GM23338 (cell line): Measurements from ENCODE around the gene WNT4. TPM values are rescaled to one million over a fixed set of nuclear protein-coding genes. Genes with fewer than 3 reads are reported as not detected.

Experiments
- ATAC-seq: fragments of 200-7000 bp; cut with Tn5 transposase; 3 replicates; pipeline ENCODE4 v1.9.1; 2020
- DNase-seq: peaks from one replicate; pipeline ENCODE4 v3.0.0-alpha.2; 2015; ENCODE audit warnings: low spot score
- H2AFZ ChIP-seq: fragments of 200-600 bp; sonication (generic); 2 replicates; pipeline ENCODE4 v1.8.0; 2016; ENCODE audit warnings: antibody characterized with exemption, mild to moderate bottlenecking, moderate library complexity
- H3F3A ChIP-seq: fragments of 200-600 bp; sonication (generic); replicated peaks from 2 replicates; pipeline ENCODE4 v1.8.0; 2017; ENCODE audit warnings: antibody characterized with exemption, mixed run types, low read depth
- H3K27ac ChIP-seq: fragments of 200-600 bp; sonication (generic); 2 replicates; pipeline ENCODE4 v1.6.1; 2016; ENCODE audit warnings: low read depth
- H3K27me3 ChIP-seq: fragments of 200-600 bp; sonication (generic); 2 replicates; pipeline ENCODE4 v1.8.0; 2016; ENCODE audit warnings: mild to moderate bottlenecking, mixed run types, moderate library complexity; ENCODE audit not compliant: insufficient read depth
- H3K36me3 ChIP-seq: fragments of 200-600 bp; sonication (generic); 2 replicates; pipeline ENCODE4 v1.8.0; 2016; ENCODE audit warnings: mild to moderate bottlenecking; ENCODE audit not compliant: insufficient read depth
- H3K4me1 ChIP-seq: fragments of 200-600 bp; sonication (generic); 2 replicates; pipeline ENCODE4 v1.8.0; 2016; ENCODE audit warnings: mild to moderate bottlenecking, moderate library complexity; ENCODE audit not compliant: insufficient read depth
- H3K4me2 ChIP-seq: fragments of 200-600 bp; sonication (generic); 2 replicates; pipeline ENCODE4 v1.7.1; 2017; ENCODE audit warnings: mixed run types
- H3K4me3 ChIP-seq: fragments of 200-600 bp; sonication (generic); 2 replicates; pipeline ENCODE4 v1.6.1; 2016; ENCODE audit warnings: mixed run types
- H3K79me2 ChIP-seq: fragments of 200-600 bp; sonication (generic); replicated peaks from 2 replicates; pipeline ENCODE4 v1.8.0; 2017; ENCODE audit warnings: mild to moderate bottlenecking; ENCODE audit not compliant: insufficient read depth
- H3K9me2 ChIP-seq: fragments of 200-600 bp; sonication (generic); 2 replicates; pipeline ENCODE4 v1.8.0; 2017; ENCODE audit not compliant: insufficient read depth
- H4K20me1 ChIP-seq: fragments of 200-600 bp; sonication (generic); replicated peaks from 2 replicates; pipeline ENCODE4 v1.8.0; 2017; ENCODE audit warnings: mild to moderate bottlenecking; ENCODE audit not compliant: insufficient read depth
- H3K27ac Mint-ChIP-seq: 2 replicates; pipeline ENCODE4 v1.8.0; 2020; ENCODE audit warnings: inconsistent platforms, mild to moderate bottlenecking, moderate library complexity, mixed read lengths
- H3K27me3 Mint-ChIP-seq: 3 replicates; pipeline ENCODE4 v1.8.0; 2022; ENCODE audit warnings: low read depth, mild to moderate bottlenecking, moderate library complexity, mixed read lengths, inconsistent platforms; ENCODE audit not compliant: insufficient read depth, poor library complexity
- H3K36me3 Mint-ChIP-seq: 3 replicates; pipeline ENCODE4 v1.8.0; 2021; ENCODE audit warnings: low read depth, mild to moderate bottlenecking, inconsistent platforms, moderate library complexity, mixed read lengths
- H3K4me1 Mint-ChIP-seq: 3 replicates; pipeline ENCODE4 v1.8.0; 2020; ENCODE audit warnings: mild to moderate bottlenecking, inconsistent platforms, mixed read lengths
- H3K4me3 Mint-ChIP-seq: 3 replicates; pipeline ENCODE4 v1.8.0; 2021; ENCODE audit warnings: moderate library complexity, mild to moderate bottlenecking, inconsistent platforms, mixed read lengths
- H3K9me3 Mint-ChIP-seq: 3 replicates; pipeline ENCODE4 v1.8.0; 2020; ENCODE audit warnings: moderate library complexity, mild to moderate bottlenecking, inconsistent platforms, mixed read lengths
- CREB1 ChIP-seq: fragments of 250-450 bp; sonication (Bioruptor Pico); IDR thresholded peaks from 2 replicates; pipeline ENCODE4 v1.5.0; 2020; ENCODE audit warnings: low read depth, mild to moderate bottlenecking, moderate library complexity
- CTCF ChIP-seq, 2 experiments: fragments of 200-600 bp in 1 of 2; sonication (generic) in 1 of 2; conservative IDR thresholded peaks; 2 replicates each; pipeline versions ENCODE4 v1.5.1 to v1.6.1; 2016 to 2017; ENCODE audit warnings: antibody characterized with exemption in 2 of 2, low read depth in 2 of 2, mild to moderate bottlenecking in 2 of 2, moderate library complexity in 1 of 2
- ETS1 ChIP-seq: IDR thresholded peaks from 2 replicates; pipeline ENCODE4 v1.6.1; 2016; ENCODE audit warnings: antibody characterized with exemption
- EZH2 ChIP-seq: fragments of 200-600 bp; sonication (generic); IDR thresholded peaks from one replicate; pipeline ENCODE4 v1.8.0; 2017; ENCODE audit warnings: antibody characterized with exemption, mild to moderate bottlenecking, low read depth; ENCODE audit not compliant: unreplicated experiment
- EZH2phosphoT487 ChIP-seq: fragments of 200-600 bp; sonication (generic); IDR thresholded peaks from one replicate; pipeline ENCODE4 v1.8.1; 2018; ENCODE audit warnings: antibody characterized with exemption; ENCODE audit not compliant: unreplicated experiment
- JUNB ChIP-seq: IDR thresholded peaks from one replicate; pipeline ENCODE4 v1.6.1; 2016; ENCODE audit warnings: antibody characterized with exemption; ENCODE audit not compliant: unreplicated experiment
- NANOG ChIP-seq: IDR thresholded peaks from 2 replicates; pipeline ENCODE4 v1.6.1; 2016; ENCODE audit warnings: antibody characterized with exemption, borderline replicate concordance
- REST ChIP-seq: IDR thresholded peaks from one replicate; pipeline ENCODE4 v1.6.1; 2018; ENCODE audit warnings: antibody characterized with exemption; ENCODE audit not compliant: unreplicated experiment
- STAT1 ChIP-seq: IDR thresholded peaks from one replicate; pipeline ENCODE4 v1.6.1; 2016; ENCODE audit warnings: antibody characterized with exemption; ENCODE audit not compliant: unreplicated experiment
- ZNF331 ChIP-seq: fragments of 250-450 bp; sonication (Bioruptor Pico); IDR thresholded peaks from 2 replicates; pipeline ENCODE4 v1.5.0; 2020; ENCODE audit warnings: low read depth, mild to moderate bottlenecking, moderate library complexity
- polyA plus RNA-seq: library from polyadenylated mRNA; unstranded; fragments of >200 nt; fragmentation: Nextera tagmentation; extraction: Ambion mirVana; gene quantifications from 2 replicates; pipeline ENCODE4 v1.2.1, GENCODE V29; 2016
- total RNA-seq: library from RNA; depleted of rRNA; stranded (reverse); fragments of >200 nt; shearing (Covaris generic); gene quantifications from 2 replicates; pipeline ENCODE4 v1.2.3, GENCODE V29; 2014

WNT4 gene
- total and polyA plus RNA-seq, 2 experiments from 2014 or later: 0.59 to 0.79 TPM

- peaks cover 10% of the 10 kb centered on the region for H3K27me3 Mint-ChIP-seq
- no peaks in the 10 kb centered on the region for H4K20me1 ChIP-seq
- H3K9me2 ChIP-seq: 0 out of 2 replicates have a peak, but pooled peaks cover 3% of the 10 kb centered on the region
- no peak overlapping the region for H3K4me2 ChIP-seq
- DNase-seq (no peak), ATAC-seq (no peak)
- no peaks in the 10 kb centered on the region for H3K36me3 ChIP-seq
- no peak overlapping the region for H3K4me3 Mint-ChIP-seq
- TF ChIP-seq EZH2 (no peak), CTCF (conservative IDR thresholded peaks at IDR 0.05; ENCODE audit: low read depth in 2 of 2) (no peak), CREB1 (CRISPR knock-in tag) (no peak), JUNB (no peak), REST (no peak), STAT1 (no peak), NANOG (no peak), EZH2phosphoT487 (no peak), ZNF331 (CRISPR knock-in tag) (no peak)
- H3K79me2 ChIP-seq: no peaks in the 10 kb centered on the region
- H3K4me3 ChIP-seq: no peak overlapping the region
- H2AFZ ChIP-seq: no peak overlapping the region
- no peaks in the 10 kb centered on the region for H3F3A ChIP-seq
- no peaks in the 10 kb centered on the region for H3K36me3 Mint-ChIP-seq
- no peaks in the 10 kb centered on the region for H3K27me3 ChIP-seq
- no peaks in the 10 kb centered on the region; the same call in 2 of the 3 replicates for H3K9me3 Mint-ChIP-seq
- peaks cover 8% of the 10 kb centered on the region; the same call in 2 of the 3 replicates for H3K4me1 Mint-ChIP-seq
- no peak overlapping the region for H3K27ac ChIP-seq
- no peak overlapping the region for H3K27ac Mint-ChIP-seq
- no peaks in the 10 kb centered on the region for H3K4me1 ChIP-seq
Observed at GRCh38 chr1:22186311-22186710, 43.4 kb upstream of the WNT4 start.

- no peak for TF ChIP-seq CTCF (conservative IDR thresholded peaks at IDR 0.05; ENCODE audit: low read depth in 2 of 2)
- no peak for TF ChIP-seq CREB1 (CRISPR knock-in tag)
- TF ChIP-seq NANOG: no peak
- no peak for TF ChIP-seq ETS1
- Mint-ChIP-seq H3K36me3 (no peaks in the 10 kb centered on the region), H3K4me1 (peaks cover 8% of the 10 kb centered on the region; the same call in 2 of the 3 replicates), H3K27me3 (peaks cover 10% of the 10 kb centered on the region), H3K27ac (no peak overlapping the region), H3K4me3 (no peak overlapping the region), H3K9me3 (no peaks in the 10 kb centered on the region; the same call in 2 of the 3 replicates)
- Histone ChIP-seq H3K36me3 (no peaks in the 10 kb centered on the region), H3K4me3 (no peak overlapping the region), H3K27ac (no peak overlapping the region), H2AFZ (no peak overlapping the region; the same call in 1 of the 2 replicates), H3K4me1 (no peaks in the 10 kb centered on the region), H3F3A (no peaks in the 10 kb centered on the region), H4K20me1 (no peaks in the 10 kb centered on the region), H3K79me2 (no peaks in the 10 kb centered on the region), H3K27me3 (no peaks in the 10 kb centered on the region), H3K4me2 (no peak overlapping the region), H3K9me2 (0 out of 2 replicates have a peak, but pooled peaks cover 3% of the 10 kb centered on the region)
- ATAC-seq: peak; percentile 73
- DNase-seq: peak; percentile 75
Observed at GRCh38 chr1:22184892-22185612, 42.2 kb upstream of the WNT4 start.
